Nephron (organoid): ENCODE measurements around the gene TADA2A.

Source experiments
- H3K27ac Mint-ChIP-seq, 3 experiments: 2 replicates each; pipeline ENCODE4 v1.8.0; 2020; ENCODE audit warnings: mixed read lengths in 3 of 3, mild to moderate bottlenecking in 2 of 3, moderate library complexity in 1 of 3
- H3K27me3 Mint-ChIP-seq: 2 replicates; pipeline ENCODE4 v1.8.0; 2021; ENCODE audit warnings: low read depth, mild to moderate bottlenecking, moderate library complexity, mixed read lengths
- H3K36me3 Mint-ChIP-seq: 2 replicates; pipeline ENCODE4 v1.8.0; 2020; ENCODE audit warnings: low read depth, mixed read lengths
- H3K4me1 Mint-ChIP-seq: 2 replicates; pipeline ENCODE4 v1.8.0; 2020; ENCODE audit warnings: mixed read lengths
- H3K4me3 Mint-ChIP-seq, 3 experiments: 2 replicates each; pipeline ENCODE4 v1.8.0; 2020; ENCODE audit warnings: mild to moderate bottlenecking in 3 of 3, mixed read lengths in 3 of 3, moderate library complexity in 2 of 3
- H3K9me3 Mint-ChIP-seq: 2 replicates; pipeline ENCODE4 v1.8.0; 2020; ENCODE audit warnings: mixed read lengths
- TF ChIP-seq, protein P1 (sequence below), 3 experiments: fragments of 200-600 bp; sonication (generic); IDR thresholded peaks; one replicate each; pipeline ENCODE4 v1.5.0; 2021; ENCODE audit warnings: antibody characterized with exemption in 3 of 3; ENCODE audit not compliant: unreplicated experiment in 3 of 3

The TADA2A gene, protein sequence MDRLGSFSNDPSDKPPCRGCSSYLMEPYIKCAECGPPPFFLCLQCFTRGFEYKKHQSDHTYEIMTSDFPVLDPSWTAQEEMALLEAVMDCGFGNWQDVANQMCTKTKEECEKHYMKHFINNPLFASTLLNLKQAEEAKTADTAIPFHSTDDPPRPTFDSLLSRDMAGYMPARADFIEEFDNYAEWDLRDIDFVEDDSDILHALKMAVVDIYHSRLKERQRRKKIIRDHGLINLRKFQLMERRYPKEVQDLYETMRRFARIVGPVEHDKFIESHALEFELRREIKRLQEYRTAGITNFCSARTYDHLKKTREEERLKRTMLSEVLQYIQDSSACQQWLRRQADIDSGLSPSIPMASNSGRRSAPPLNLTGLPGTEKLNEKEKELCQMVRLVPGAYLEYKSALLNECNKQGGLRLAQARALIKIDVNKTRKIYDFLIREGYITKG

DNA sequence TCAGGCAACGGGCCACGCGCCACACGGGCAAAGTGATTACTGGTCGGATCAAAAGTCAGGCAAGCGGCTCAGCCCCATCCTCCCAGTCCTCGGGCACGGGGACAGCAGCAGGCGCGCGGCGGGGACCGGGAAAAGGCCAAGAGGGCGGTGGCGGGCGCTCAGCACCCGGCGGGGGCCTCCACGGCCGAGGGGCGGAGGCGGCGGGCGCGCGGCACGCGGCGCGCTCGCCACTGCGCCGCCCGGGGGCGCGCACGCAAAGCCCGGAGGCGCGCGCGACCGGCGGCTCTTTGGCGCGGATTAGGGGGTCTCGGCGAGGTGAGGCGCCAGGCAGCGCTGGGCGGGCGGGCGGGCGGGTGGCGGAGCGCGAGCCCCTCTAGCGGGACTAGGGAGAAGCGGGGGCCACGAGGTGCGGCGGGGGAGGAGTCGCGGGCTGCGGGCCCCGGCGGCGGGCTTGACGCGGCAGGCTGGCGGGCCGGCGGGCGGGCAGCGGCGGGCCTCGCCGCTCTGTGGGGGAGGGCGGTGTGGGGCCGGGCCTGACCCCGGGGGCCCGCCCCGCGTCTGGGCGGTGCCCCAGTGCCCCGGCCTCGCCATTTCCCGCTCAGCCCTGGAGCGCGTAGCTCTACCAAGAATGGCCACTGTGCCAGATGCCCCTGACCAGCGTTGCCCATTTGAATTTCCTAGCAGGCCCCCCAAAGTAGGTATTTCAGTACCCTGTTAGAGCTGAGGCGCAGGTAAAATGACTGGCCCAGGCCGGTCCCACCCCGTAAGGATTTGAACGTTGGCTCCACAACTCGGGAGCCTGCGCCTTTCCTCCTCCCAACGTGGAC is at the start of gene TADA2A, which contains the start of gene ACACA:
Gene TADA2A, plus strand, starts transcription at position 252 of the 827 bp plus-strand sequence. CDS start 4,480 bp downstream, outside the sequence.
Gene ACACA, minus strand, starts transcription at position 202 of the 827 bp plus-strand sequence. CDS start 537 bp downstream, outside the sequence.
- H3K36me3 Mint-ChIP-seq = peaks cover 19% of the 10 kb centered on the region
- H3K9me3 Mint-ChIP-seq = no peaks in the 10 kb centered on the region
- H3K27ac Mint-ChIP-seq = peak within 1 kb of the TSS; percentile 96 to 98 (median 97)
- no peaks in the 10 kb centered on the region for H3K27me3 Mint-ChIP-seq
- H3K4me3 Mint-ChIP-seq = peak within 1 kb of the TSS; percentile 97 to 99 (median 98)
- H3K4me1 Mint-ChIP-seq = peaks cover 22% of the 10 kb centered on the region
- TF ChIP-seq, protein P1, sequence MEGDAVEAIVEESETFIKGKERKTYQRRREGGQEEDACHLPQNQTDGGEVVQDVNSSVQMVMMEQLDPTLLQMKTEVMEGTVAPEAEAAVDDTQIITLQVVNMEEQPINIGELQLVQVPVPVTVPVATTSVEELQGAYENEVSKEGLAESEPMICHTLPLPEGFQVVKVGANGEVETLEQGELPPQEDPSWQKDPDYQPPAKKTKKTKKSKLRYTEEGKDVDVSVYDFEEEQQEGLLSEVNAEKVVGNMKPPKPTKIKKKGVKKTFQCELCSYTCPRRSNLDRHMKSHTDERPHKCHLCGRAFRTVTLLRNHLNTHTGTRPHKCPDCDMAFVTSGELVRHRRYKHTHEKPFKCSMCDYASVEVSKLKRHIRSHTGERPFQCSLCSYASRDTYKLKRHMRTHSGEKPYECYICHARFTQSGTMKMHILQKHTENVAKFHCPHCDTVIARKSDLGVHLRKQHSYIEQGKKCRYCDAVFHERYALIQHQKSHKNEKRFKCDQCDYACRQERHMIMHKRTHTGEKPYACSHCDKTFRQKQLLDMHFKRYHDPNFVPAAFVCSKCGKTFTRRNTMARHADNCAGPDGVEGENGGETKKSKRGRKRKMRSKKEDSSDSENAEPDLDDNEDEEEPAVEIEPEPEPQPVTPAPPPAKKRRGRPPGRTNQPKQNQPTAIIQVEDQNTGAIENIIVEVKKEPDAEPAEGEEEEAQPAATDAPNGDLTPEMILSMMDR (IDR thresholded peaks at IDR 0.05; ENCODE audit: unreplicated experiment in 3 of 3) = no peak

DNA sequence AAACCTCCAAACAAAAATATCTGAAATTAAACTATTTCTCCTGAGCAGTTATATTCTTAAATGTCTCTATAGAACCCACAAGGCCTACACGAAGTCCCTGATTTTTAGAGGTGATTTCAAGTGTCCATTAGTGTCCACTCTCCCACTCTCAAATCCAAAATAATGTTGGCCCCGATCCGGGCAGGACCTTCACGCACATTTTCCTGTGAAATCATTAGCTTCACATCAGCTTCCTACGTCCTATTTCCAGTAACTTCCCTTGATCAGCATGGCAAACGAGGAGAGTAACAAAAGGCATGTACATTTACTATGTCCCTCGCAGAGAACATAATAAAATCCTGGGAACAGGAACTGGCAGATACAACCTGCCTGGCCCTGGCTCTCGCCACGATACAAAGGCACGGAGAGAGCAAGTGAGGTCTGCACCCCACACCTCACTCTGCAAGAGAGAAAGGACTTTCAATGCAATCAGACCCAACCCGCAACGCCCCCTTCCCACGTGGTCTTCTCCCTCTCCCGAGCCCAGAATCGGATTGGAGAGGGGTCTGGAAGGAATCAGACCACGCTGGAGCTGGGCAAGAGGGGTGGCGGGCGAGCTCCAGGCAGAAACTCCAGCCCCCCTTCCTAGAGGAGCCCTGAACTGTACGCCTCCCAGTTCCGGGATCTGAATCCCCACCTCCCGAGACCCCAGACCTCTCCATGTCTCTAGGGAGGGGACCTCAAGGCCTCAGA is 48.4 kb upstream of the TADA2A start:
- peaks cover 24% of the 10 kb centered on the region for H3K4me1 Mint-ChIP-seq
- peak overlapping the region; percentile 93 to 97 (median 97) for H3K27ac Mint-ChIP-seq
- H3K27me3 Mint-ChIP-seq = no peaks in the 10 kb centered on the region
- H3K9me3 Mint-ChIP-seq = no peaks in the 10 kb centered on the region
- H3K36me3 Mint-ChIP-seq = peaks cover 3% of the 10 kb centered on the region
- H3K4me3 Mint-ChIP-seq = peak overlapping the region; percentile 94 to 99 (median 97)
- TF ChIP-seq, protein P1 (IDR thresholded peaks at IDR 0.05; ENCODE audit: unreplicated experiment in 3 of 3) = no peak

DNA sequence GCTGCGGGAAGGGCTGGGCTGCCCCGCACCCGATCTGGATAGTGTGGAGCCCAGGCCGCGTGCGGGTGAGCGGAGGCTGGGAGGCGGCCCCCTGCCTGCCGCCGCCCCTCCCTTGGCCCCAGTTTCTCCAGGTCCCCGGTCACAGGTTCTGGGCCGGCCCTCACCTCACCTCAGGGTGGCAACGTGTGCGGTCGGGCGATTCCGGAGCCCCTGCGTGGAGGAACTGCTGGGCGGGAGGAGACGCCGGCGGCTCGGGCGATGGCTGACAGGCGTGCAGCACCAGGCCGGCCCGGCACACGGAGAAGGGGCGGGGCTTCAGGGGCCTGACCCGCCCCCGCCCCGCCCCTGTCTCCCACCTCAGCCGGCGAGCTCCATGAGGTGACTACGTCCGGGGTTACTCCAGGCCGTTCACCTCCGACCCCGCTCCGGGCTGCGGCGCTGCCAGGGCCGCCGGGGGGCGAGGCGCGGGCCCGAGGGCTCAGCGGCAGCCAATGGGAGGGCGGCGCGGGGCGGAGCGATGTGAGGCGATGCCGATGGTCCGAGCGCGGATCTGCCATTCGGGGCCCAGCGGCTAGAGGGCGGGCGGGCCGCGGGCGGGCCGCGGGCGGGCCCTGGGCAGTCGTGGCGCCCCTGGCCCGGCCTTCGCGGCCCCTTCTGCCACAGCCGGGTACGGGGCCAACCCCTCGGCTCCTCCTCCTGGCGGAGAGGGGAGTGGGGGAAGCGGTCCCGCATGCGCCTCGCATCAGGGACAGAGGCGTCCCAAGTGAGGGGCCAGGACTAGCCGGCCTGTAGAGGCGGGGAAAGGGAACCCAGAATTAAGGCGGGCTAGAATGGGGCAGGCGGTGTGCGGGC is 47.6 kb upstream of the TADA2A start:
- H3K9me3 Mint-ChIP-seq = no peaks in the 10 kb centered on the region
- H3K27me3 Mint-ChIP-seq = no peaks in the 10 kb centered on the region
- peak overlapping the region; percentile 93 to 97 (median 97) for H3K27ac Mint-ChIP-seq
- TF ChIP-seq, protein P1 (IDR thresholded peaks at IDR 0.05; ENCODE audit: unreplicated experiment in 3 of 3) = peak; percentile 38 to 53 (median 49)
- H3K4me1 Mint-ChIP-seq = peaks cover 24% of the 10 kb centered on the region
- H3K36me3 Mint-ChIP-seq = peaks cover 3% of the 10 kb centered on the region
- peak overlapping the region; percentile 94 to 99 (median 97) for H3K4me3 Mint-ChIP-seq

DNA sequence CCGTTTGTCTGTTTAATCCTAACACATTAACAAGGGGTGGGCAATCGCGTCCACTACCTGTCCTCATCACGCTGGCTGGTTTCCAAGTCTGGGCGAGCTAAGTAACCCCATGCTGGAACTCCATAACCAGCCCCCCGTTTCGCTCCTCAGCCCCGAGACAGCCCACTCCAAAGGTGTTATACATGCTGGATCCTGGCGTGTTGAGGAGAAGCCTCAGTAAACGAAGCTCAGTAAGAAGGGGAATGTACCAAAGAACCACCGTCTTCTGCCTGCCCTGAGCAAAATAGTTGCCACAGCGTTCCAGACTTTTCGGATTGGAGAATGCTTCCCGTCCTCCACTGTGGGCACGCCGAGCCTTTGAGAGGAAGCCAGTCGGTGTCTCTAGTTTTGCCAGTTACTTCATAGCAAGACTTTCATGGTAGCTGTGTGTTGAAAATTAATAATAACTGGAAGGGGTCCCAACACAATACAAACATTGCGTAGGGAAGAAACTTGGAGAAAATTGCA is 47.0 kb upstream of the TADA2A start:
- Mint-ChIP-seq H3K4me1 (peaks cover 24% of the 10 kb centered on the region), H3K36me3 (peaks cover 3% of the 10 kb centered on the region), H3K27ac (peak overlapping the region; percentile 86 to 96 (median 94)), H3K4me3 (peak overlapping the region; percentile 82 to 87 (median 86)), H3K9me3 (no peaks in the 10 kb centered on the region), H3K27me3 (no peaks in the 10 kb centered on the region)
- TF ChIP-seq, protein P1 (IDR thresholded peaks at IDR 0.05; ENCODE audit: unreplicated experiment in 3 of 3) = no peak
